Lung (tissue), 12 donors: ENCODE data around the gene RBPJ. TPM values are rescaled to one million over a fixed set of nuclear protein-coding genes. Genes with fewer than 3 reads are reported as not detected.

Experiments used
- ATAC-seq: fragments of 200-7000 bp; cut with Tn5 transposase; one replicate; pipeline ENCODE4 v1.9.1; 2020; ENCODE audit warnings: moderate number of reproducible peaks; ENCODE audit not compliant: insufficient read depth, low FRiP score
- DNase-seq, 3 donors: peaks; one replicate each; pipeline ENCODE4 v3.0.0-alpha.2; 2013 to 2017
- H3K27ac ChIP-seq, 2 donors: one replicate each; pipeline ENCODE4 v1.5.1; 2013; ENCODE audit warnings: mild to moderate bottlenecking in 2 of 2, moderate library complexity in 2 of 2, control low read depth in 1 of 2, inconsistent platforms in 1 of 2, low read depth in 1 of 2, low read length in 1 of 2
- H3K27me3 ChIP-seq, 3 donors: one replicate each; pipeline ENCODE4 v1.5.1; 2013; ENCODE audit warnings: low read length in 2 of 3; ENCODE audit not compliant: control insufficient read depth in 3 of 3, insufficient read depth in 3 of 3
- H3K36me3 ChIP-seq, 4 donors: one replicate each; pipeline ENCODE4 v1.5.1; 2013; ENCODE audit warnings: low read length in 4 of 4, mild to moderate bottlenecking in 1 of 4, moderate library complexity in 1 of 4; ENCODE audit not compliant: control insufficient read depth in 4 of 4, insufficient read depth in 4 of 4
- H3K4me1 ChIP-seq, 5 donors: one replicate each; pipeline ENCODE4 v1.5.1; 2013; ENCODE audit warnings: low read length in 5 of 5, mild to moderate bottlenecking in 2 of 5, moderate library complexity in 1 of 5; ENCODE audit not compliant: control insufficient read depth in 5 of 5, insufficient read depth in 5 of 5
- H3K4me3 ChIP-seq: one replicate; pipeline ENCODE4 v1.5.1; 2013; ENCODE audit warnings: mild to moderate bottlenecking, control low read depth, moderate library complexity
- H3K9ac ChIP-seq, 2 donors: one replicate each; pipeline ENCODE4 v1.5.1; 2013; ENCODE audit warnings: low read length in 2 of 2, control low read depth in 1 of 2; ENCODE audit not compliant: insufficient read depth in 1 of 2
- H3K9me3 ChIP-seq, 4 donors: one replicate each; pipeline ENCODE4 v1.5.1; 2013; ENCODE audit warnings: low read length in 3 of 4, mild to moderate bottlenecking in 1 of 4, moderate library complexity in 1 of 4; ENCODE audit not compliant: control insufficient read depth in 4 of 4, insufficient read depth in 3 of 4
- WGBS, 2 donors: extraction: QIAGEN DNeasy Blood & Tissue Kit; methylation state at CpG; one replicate each; pipeline ENCODE4 v1.1.7; 2013; 5-methylcytosine and 5-hydroxymethylcytosine counted together
- polyA plus RNA-seq, 2 donors: library from polyadenylated mRNA; stranded (reverse); fragments of 200-250 nt; gene quantifications; one replicate each; pipeline ENCODE4 v1.2.1, GENCODE V29; 2013
- total RNA-seq, 2 donors: library from RNA; depleted of rRNA in 1 of 2; stranded (reverse); fragments of >200 nt in 1 of 2; gene quantifications; one replicate each; pipeline ENCODE4 v1.2.1, GENCODE V29; 2014 to 2021
- TF ChIP-seq, protein P1 (sequence below): IDR thresholded peaks from 2 replicates; pipeline ENCODE4 v1.5.1; 2012; ENCODE audit warnings: mild to moderate bottlenecking; ENCODE audit errors: control extremely low read depth, extremely low read depth
- donor health status: control.
- donor health status: control.
- donor health status: Bipolar disorder and iron deficiency.
- donor health status: healthy.
- donor health status: DM: yes; HTN: yes; CAD: no.

RBPJ gene
- total and polyA plus RNA-seq, 4 donors: 39.1 to 130 (median 58.9) TPM

DNA sequence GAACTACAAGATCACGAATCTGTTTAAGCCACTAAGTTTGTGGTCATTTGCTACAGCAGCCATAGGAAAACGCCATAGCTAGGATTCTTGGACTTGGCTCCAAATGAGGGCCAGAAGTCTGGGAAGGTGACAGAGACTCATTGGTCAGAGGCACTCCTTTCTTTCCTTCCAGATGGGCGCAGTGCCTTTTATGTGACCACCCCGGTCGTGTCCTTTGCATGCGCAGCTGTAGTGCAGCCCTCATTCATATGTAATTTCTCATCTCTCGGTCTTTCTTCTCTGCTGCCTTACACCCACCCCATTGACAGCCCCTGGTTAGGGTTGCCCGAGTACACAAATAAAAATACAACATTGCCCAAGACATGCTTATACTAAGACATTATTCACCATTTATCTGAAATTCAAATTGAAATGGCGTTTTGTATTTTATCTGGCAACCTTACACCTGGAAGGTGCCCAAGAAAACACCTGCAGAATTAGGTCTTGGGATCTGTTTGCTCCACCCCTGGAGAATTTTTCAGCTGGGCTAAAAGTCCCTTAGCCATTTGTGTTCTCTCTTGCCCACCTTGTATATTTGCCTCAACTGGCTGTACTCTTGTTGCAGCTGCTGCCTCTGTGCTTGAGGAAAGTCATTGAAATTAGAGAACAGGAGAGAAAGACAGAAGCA, 147.6 kb downstream of the RBPJ start:
- Histone ChIP-seq H3K9me3 (no peaks in the 10 kb centered on the region), H3K9ac (no peak overlapping the region), H3K4me3 (no peak overlapping the region), H3K4me1 (no peaks in the 10 kb centered on the region), H3K27me3 (no peaks in the 10 kb centered on the region), H3K27ac (no peak overlapping the region), H3K36me3 (no peaks in the 10 kb centered on the region)
- WGBS, 2 donors: 93 to 94% methylated on average over 9 of the region's 9 CpGs
- TF ChIP-seq, protein P1, sequence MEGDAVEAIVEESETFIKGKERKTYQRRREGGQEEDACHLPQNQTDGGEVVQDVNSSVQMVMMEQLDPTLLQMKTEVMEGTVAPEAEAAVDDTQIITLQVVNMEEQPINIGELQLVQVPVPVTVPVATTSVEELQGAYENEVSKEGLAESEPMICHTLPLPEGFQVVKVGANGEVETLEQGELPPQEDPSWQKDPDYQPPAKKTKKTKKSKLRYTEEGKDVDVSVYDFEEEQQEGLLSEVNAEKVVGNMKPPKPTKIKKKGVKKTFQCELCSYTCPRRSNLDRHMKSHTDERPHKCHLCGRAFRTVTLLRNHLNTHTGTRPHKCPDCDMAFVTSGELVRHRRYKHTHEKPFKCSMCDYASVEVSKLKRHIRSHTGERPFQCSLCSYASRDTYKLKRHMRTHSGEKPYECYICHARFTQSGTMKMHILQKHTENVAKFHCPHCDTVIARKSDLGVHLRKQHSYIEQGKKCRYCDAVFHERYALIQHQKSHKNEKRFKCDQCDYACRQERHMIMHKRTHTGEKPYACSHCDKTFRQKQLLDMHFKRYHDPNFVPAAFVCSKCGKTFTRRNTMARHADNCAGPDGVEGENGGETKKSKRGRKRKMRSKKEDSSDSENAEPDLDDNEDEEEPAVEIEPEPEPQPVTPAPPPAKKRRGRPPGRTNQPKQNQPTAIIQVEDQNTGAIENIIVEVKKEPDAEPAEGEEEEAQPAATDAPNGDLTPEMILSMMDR: no peak
- DNase-seq (no peak), ATAC-seq (no peak)

DNA sequence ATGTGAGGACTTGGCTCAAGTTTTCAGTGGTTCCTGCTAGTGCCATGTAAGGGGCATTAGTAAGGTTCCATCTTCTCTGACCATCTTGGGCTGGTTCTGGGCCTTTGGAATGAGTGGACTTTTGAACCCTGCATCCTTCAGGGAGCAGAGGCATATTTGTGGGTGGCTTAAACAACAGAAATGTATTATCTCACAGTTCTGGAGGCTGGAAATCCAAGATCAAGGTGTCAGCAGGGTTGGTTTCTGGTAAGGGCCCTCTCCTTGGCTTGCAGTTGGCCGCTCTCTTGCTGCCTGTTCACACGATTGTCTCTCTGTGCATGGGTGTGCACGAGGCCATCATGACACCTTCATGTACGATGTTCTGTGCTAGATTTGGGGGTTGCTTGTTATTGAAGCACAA, 148.2 kb downstream of the RBPJ start:
- H3K27me3 ChIP-seq: no peaks in the 10 kb centered on the region
- TF ChIP-seq, protein P1: no peak
- no peak overlapping the region for H3K9ac ChIP-seq
- H3K27ac ChIP-seq: no peak overlapping the region
- no peak overlapping the region for H3K4me3 ChIP-seq
- no peak for DNase-seq
- WGBS, 2 donors: 71 to 72% methylated on average over 4 of the region's 4 CpGs
- no peak for ATAC-seq
- no peaks in the 10 kb centered on the region for H3K9me3 ChIP-seq
- H3K4me1 ChIP-seq: no peaks in the 10 kb centered on the region
- no peaks in the 10 kb centered on the region for H3K36me3 ChIP-seq

DNA sequence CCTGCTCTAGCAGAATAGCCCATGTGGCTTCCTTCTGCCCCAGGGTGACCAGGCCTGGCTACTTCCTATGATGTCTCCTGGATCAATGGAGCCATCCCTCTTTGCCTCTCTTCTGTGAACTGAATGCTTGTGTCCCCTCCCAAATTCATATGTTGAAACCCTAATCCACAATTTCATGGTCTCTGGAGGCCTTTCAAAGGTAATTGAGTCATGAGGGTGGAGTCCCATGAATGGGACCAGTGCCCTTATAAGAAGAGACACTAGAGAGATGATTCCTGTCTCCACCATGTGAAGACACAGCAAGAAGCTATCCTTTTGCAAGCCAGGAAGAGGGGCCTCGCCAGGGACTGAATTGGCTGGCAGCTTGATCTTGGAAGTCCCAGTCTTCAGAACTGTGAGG, 151.1 kb downstream of the RBPJ start:
- DNase-seq (no peak), ATAC-seq (no peak)
- H3K36me3 ChIP-seq: no peaks in the 10 kb centered on the region
- H3K27me3 ChIP-seq: no peaks in the 10 kb centered on the region
- no peaks in the 10 kb centered on the region for H3K4me1 ChIP-seq
- H3K4me3 ChIP-seq: no peak overlapping the region
- no peak overlapping the region for H3K9ac ChIP-seq
- no peaks in the 10 kb centered on the region for H3K9me3 ChIP-seq
- WGBS, 2 donors: 83 to 88% methylated on average over 1 of the region's 1 CpG
- no peak overlapping the region for H3K27ac ChIP-seq
- TF ChIP-seq, protein P1: no peak

DNA sequence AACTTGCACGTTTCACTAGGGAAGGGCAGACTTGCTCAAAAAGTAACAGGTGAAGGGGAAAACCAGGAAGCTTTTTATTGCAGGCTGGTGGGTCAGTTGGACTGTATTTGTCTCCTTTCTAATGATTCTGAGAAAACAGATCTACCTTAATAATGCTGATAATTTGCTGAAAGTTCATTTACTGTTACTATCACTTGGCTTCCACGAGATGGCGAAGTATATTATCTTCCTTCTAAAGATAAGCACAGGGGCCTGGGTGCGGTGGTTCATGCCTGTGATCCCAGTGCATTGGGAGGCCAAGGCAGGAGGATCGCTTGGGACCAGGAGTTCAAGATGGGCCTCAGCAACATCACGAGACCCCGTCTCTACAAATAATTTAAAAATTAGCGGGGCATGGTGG, 153.1 kb downstream of the RBPJ start:
- no peaks in the 10 kb centered on the region for H3K9me3 ChIP-seq
- 82 to 94% methylated on average over 8 of the region's 8 CpGs for WGBS, 2 donors

More for the DNA sequence above, 153.1 kb downstream of the RBPJ start:
- no peak for DNase-seq
- H3K4me1 ChIP-seq: no peaks in the 10 kb centered on the region
- no peak overlapping the region for H3K9ac ChIP-seq
- TF ChIP-seq, protein P1: no peak
- no peaks in the 10 kb centered on the region for H3K27me3 ChIP-seq
- ATAC-seq: no peak
- H3K4me3 ChIP-seq: no peak overlapping the region
- no peak overlapping the region for H3K27ac ChIP-seq
- H3K36me3 ChIP-seq: no peaks in the 10 kb centered on the region
